ENCODE data around the gene CDHR3.
"Not testable (repeated sequence)": the region's sequence is repeated elsewhere in the genome, so short reads cannot be mapped to it uniquely, and the experiment has no call there.

The CDHR3 gene, protein sequence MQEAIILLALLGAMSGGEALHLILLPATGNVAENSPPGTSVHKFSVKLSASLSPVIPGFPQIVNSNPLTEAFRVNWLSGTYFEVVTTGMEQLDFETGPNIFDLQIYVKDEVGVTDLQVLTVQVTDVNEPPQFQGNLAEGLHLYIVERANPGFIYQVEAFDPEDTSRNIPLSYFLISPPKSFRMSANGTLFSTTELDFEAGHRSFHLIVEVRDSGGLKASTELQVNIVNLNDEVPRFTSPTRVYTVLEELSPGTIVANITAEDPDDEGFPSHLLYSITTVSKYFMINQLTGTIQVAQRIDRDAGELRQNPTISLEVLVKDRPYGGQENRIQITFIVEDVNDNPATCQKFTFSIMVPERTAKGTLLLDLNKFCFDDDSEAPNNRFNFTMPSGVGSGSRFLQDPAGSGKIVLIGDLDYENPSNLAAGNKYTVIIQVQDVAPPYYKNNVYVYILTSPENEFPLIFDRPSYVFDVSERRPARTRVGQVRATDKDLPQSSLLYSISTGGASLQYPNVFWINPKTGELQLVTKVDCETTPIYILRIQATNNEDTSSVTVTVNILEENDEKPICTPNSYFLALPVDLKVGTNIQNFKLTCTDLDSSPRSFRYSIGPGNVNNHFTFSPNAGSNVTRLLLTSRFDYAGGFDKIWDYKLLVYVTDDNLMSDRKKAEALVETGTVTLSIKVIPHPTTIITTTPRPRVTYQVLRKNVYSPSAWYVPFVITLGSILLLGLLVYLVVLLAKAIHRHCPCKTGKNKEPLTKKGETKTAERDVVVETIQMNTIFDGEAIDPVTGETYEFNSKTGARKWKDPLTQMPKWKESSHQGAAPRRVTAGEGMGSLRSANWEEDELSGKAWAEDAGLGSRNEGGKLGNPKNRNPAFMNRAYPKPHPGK

DNA sequence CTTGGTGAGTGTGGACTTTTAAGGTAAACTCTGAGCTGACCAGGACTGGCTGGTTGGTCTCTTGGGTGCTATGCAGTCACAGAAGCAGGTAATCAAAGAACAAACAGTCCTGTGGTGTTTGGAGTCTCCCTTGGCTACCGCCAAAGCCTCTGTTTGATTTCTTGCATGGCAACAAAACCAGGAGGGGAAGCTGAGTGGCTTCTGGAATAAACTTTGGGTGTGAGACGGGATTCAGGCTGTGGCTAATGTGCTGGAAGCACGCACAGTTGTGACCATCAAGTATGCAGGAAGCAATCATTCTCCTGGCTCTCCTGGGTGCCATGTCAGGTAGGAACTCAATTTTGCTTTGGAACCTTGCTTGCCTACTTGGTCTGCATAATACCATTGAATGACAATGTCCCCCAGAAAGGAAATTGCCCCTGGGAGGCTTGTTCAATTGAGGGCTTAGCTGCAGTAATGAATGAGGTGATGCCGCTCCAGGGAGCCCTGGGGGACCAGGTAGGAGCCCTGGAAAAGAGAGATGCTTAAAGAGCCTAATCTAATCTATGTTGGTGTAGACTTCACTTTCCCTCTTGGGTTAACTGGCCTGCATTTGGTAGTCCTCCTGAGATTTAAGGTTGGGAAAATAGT lies at the start of gene CDHR3:
TSS of gene CDHR3 (plus strand) at position 227 of the 630 bp plus-strand sequence. CDS start at position 282, 55 bp downstream.
- no peak for DNase-seq

DNA sequence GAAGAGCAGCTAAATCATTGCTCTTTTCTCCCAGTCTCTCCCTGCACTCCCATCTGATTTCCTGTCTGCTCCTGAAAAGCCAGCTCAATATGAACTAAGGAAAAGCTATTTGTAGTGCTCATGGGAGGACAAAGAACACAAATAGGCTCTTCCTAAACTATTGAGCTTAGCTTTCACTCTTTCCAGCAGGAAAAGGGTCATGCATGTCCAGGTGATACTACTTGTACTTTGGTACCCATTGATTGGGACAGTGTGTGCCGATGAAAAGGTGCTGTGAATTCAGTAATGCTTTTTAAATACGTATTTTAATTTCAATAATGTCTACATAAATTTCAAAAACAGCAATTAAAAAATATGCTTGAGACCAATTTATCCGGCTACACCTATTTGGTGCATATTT lies 49.1 kb upstream of the CDHR3 start:
- DNase-seq, result no peak

DNA sequence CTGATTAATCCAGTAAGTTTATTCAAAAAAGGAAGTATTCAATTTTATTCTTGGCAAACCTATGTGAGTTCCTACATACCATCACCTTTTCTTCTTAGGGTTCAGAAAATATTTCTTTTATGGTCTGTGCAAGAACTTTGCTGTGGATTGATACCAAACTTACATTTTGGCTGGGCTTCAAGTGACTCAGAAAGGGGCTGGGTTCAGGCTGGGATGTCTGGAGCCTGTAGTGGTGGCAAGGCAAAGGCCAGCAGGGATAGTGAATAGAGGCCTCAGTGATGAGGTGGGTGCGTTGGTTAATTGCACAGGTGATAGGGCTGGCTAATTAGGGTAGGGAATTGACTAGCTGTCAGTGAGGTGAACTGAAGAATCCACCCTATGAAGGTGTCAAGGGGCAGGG lies 46.5 kb upstream of the CDHR3 start:
- DNase-seq, result no peak

DNA sequence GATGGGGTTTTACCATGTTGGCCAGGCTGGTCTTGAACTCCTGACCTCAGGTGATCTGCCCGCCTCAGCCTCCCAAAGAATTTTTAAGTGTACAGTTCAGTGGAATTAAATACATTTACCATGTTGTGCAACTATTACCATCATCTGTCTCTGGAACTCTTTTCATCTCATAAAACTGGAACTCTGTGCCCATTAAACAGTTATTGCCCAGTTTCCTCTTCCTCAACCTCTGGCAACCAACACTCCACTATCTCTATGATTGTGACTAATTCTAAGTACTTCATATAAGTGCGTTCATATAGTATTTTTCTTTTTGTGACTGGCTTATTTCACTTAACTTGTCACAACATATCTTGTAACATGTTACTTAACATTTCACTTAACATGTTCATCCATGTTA lies 45.4 kb upstream of the CDHR3 start:
- no peak for DNase-seq

DNA sequence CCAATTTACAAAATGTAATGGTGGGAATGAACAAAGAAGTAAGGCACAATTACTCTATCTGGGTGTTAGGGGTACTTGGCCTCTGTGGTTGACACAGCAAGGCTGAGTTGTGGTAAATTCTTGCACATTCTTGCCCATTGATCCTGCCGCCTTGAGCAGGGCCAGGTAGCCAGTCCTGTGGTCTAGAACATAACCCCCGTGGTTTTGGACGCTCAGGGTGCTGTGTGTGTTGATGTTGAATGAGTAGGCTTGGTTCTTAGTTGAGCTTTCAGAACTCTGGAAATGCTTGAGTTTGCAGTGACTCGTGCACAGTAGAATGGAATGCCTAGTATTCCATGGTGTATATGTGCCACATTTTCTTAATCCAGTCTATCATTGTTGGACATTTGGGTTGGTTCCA lies 42.3 kb upstream of the CDHR3 start:
- DNase-seq, result no peak

DNA sequence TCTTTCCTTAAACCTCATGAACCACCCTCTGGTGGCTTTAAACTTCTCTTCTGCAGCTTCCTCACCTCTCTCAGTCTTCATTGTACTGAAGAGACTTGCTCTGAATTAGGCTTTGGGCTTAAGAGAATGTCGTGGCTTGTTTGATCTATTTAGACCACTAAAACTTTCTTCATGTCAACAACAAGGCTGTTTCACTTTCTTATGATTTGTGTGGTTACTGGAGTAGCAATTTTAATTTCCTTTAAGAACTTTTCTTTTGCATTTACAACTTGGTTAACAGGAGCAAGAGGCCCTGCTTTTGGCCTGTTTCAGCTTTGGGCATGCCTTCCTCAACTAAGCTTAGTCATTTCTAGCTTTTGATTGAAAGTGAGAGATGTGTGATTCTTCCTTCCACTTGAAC lies 38.1 kb upstream of the CDHR3 start:
- peak; percentile 21 for DNase-seq

DNA sequence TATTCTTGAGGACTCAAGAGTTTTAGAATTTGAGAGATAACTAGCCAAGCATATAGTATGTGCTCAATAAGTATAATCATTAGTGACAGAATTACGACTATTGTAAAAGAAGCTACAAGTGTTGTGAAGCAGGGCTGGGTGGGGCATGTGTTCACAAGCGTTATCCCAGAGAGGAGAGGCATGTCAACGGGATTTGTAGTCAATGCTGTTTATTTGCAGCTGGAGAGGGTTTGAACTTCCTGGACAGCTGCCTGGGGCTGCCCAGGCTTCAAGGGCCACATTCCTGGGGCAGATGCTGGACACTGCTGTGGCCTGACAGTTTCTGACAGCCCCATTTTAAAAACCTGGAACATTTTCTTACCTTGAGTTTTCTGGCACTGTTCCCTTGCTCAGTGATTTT lies 36.9 kb upstream of the CDHR3 start:
- DNase-seq, result no peak

DNA sequence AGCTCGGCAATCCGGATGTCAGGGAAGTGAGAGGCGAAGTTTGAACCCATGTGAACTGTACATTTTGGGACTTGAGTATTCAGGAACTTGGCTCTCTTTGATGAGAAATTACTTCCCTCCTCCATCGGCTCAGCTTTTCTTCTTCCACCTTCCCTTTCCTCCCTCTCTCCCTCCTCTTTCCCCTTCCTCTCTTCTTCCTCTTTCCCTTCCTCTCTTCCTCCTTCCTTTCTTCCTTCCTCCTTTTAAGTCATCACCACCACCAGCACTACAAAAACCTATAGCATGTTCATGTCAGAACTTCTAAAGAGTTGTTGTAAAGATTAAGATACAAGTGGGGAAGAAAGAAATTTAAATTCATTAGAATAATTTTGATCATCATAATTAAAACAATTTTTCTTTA lies 31.9 kb upstream of the CDHR3 start:
- DNase-seq, result no peak

DNA sequence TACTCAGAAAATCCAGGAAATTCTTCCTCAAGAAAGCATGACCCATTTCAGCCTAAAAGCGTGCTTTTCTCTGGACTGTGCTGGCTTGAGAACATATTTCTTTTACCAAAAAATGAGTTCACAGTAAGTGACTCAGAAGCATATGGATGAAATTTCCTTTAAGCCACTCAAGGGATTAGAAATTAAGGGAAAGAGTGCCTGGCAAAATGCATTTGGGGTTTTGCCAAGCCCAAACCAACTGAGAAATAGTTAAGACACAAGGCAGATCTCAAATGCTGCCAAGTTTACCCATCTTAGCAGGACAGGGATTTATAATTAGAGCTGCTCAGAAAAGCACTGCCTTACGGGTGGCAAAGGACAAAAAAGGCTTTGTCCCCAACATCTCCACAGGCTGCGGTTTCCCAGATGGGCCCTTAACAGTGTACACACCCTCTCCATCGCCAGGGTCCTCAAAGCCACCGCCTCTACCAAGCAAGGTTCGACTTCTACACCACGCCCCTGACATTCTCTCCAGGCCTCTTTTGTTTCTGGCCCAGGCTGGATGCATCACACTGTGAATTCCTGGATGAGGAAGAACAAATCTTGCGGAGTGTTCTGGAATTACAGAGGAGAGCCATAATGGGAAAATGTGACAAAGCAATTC lies 30.1 kb upstream of the CDHR3 start:
- no peak for DNase-seq

DNA sequence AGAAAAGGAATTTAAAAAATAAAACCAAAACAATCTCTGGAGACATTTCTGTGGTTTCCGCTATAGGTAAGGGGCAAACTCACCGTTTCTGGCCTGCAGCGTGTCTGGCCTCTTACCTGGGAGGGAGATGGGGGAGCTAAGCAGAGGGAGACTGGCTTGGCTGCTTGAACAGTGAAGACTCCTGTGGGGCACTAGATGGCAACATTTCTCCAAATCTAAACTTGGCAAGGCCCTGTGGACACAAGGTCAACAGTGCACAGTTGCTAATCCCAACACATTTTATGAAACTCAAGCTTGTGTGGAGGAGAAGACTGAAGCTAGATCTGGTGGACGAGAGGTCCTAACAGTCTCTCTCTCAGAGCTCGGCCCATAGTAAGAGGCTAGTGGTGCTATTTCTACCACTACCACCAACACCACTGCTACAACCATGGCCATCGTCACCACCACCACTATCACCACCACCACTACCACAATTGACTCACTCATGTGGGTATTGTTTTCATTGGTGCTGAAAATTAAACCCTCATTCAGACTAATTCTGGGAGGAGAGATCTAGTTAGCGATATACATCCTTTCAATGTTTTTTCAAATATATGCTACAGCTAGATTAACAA lies 28.4 kb upstream of the CDHR3 start:
- no peak for DNase-seq

DNA sequence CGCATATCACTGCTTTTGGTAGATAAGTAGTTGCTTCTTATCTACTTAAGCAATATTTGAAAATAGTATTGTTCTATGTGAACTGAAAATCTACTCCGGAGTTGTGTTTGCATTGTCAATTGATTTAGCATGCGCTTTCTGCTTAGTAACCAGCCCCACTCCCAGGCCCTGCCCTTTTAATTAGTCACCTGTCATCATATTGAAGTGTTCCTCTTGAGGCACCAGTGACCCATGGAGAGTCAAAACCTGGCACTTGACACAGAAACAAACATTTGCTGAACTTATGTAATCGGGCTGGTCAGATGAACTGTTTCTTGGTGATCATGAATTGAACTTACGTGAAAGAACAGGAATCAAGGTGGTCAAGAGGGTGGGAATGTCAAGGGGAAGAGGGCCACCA lies 27.8 kb upstream of the CDHR3 start:
- DNase-seq, result no peak

DNA sequence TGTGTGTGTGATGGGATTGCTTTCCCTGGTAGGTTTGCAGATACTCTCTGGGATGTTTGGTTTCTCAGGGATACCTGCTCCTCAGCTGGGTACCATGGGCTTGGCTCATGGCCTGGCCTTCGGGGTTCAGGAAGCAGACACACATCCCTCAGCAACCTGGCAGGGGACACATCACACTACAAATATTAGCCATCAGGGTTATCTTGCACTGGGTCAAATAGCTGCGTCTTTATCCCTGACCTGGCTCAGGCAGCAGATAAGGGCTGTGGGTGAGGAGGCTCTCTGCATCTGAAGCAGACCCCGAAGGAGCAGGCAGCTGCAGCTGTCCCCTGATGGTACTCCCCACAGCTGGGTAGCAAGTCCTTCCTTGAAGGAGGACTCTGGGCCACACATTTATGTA lies 25.7 kb upstream of the CDHR3 start:
- DNase-seq, result no peak

DNA sequence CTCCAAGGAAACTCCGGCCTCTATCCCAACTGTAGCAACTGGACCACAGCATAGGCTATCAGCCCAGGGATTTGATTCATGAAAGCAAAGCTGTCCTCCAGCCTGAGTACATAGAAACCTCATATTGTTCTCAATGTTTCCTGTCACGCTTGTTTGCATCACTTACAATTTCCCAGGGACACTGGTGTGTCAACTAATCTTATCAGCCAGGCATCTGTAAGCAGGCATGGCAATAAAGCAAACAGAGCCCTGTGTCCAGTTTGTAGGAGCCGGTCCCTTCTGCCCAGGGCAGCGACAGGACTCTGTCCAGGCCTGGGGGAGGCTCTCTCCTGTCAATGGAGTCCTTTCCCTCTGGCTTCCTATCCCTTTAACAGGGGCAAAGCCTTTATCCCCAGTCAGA lies 23.0 kb upstream of the CDHR3 start:
- DNase-seq, result no peak

DNA sequence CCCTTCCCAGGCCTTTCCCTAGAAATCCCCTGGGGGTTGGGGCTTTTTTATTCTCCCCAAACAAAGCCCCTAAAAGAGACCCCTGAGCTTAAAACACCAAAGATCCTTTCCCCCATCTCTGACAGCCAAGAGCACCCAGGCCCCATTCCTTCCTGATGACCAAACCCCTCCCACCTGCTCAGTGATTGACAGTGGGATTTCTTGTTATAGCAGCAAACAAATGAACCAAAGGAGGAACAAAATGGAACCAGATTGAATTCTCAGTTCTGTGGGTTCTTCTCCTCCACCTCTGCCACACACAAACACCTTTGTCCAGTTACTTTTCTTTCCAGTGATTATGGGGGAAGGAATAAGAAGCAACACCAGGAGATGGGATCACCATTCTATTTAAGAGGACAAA lies 21.5 kb upstream of the CDHR3 start:
- DNase-seq, result no peak

DNA sequence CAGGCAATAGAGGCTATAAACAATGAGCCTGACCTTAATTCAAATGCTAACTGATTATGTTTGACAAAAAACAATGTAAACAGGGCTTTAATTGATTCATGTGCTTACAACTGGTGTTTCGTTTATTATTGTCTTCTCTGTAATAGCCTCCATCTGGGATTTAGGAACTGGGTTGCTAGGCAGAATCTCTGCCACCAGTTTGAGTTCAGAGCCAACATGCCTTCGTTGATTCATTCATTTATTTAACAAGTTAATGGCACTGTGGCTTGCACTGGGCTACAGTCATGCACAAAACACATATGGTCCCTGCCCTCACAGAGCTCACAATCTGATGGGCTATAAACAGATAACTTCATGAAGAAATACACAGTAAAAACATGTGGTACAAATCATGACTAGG lies 19.6 kb upstream of the CDHR3 start:
- no peak for DNase-seq

DNA sequence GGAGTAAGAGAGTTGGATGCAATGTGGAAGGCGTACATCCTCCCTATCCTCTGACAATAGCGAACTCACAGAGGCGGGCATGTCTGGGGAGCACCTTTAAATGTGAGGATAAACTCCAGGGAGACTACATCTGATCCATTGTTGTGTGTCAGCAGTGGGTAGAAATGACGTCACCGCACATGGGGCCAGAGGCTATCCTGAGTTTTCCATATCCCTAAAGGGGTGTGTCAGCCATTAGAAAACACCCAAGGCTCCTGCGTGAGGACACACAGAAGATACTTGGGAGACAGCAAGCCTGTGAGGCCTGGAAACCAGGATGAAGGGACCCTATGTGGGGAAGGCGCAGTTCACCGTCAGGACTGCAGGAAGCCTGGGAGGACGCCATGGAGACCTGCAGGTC lies 17.2 kb upstream of the CDHR3 start:
- DNase-seq, result no peak

DNA sequence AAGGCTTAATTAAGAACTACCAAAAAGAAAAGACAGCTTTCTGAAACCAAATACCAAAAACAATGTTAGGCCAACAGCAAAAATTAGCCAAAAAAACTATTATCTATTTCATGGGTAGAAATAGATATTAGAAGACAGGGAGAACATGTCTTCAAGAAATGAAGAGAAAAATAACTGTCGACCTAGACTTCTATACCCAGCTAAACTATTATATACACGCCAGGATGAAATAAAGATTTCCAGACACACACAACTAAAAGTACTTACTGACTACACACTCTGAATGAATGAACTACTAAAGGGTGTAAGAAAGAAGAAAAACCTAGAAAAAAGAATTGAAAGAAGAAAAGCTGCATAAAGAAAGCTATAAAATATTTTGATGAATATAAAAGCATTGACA lies 11.5 kb upstream of the CDHR3 start:
- DNase-seq, result no peak

DNA sequence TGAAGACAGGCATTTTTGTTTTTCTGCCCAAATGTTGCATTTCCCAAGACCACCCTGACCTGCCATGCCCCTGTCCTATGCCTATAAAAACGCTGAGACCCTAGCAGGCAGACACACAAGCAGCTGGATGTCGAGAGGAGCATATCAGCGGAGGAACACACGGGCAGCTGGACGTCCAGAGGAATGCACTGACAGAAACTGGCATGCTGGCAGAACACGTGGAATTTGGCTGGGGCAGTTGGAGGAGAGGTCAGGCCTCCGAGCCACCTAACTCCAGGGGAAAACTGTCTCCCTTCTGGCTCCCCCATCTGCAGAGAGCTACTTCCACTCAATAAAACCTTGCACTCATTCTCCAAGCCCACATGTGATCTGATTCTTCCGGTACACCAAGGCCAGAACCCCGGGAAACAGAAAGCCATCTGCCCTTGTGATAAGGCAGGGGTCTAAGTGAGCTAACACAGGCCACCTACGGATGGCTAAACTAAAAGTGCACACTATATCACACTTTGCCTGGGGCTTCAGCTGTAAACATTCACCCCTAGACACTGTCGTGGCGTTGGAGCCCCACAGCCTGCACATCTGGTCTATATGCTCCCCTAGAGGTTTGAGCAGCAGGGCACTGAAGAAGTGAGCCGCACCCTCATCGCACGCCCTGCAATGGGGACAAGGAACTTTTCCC lies 10.0 kb upstream of the CDHR3 start:
- no peak for DNase-seq

DNA sequence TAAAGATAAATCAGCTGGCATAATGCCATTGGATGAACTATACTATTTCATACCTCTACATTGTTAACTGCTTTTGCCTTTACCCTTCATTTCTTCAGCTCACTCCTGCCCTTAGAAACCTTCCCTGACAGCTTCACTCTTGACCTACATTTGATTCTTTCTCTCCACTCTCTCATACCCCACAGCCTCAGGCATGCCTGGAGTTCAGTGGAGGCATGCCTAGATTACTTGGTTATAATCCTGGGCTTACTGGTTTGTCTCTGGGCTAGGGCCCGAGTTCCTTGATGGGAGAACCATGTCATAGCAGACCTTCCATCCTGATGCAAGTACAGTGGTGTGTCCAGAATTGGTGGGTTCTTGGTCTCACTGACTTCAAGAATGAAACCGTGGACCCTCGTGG lies 8.4 kb upstream of the CDHR3 start:
- DNase-seq, result no peak

DNA sequence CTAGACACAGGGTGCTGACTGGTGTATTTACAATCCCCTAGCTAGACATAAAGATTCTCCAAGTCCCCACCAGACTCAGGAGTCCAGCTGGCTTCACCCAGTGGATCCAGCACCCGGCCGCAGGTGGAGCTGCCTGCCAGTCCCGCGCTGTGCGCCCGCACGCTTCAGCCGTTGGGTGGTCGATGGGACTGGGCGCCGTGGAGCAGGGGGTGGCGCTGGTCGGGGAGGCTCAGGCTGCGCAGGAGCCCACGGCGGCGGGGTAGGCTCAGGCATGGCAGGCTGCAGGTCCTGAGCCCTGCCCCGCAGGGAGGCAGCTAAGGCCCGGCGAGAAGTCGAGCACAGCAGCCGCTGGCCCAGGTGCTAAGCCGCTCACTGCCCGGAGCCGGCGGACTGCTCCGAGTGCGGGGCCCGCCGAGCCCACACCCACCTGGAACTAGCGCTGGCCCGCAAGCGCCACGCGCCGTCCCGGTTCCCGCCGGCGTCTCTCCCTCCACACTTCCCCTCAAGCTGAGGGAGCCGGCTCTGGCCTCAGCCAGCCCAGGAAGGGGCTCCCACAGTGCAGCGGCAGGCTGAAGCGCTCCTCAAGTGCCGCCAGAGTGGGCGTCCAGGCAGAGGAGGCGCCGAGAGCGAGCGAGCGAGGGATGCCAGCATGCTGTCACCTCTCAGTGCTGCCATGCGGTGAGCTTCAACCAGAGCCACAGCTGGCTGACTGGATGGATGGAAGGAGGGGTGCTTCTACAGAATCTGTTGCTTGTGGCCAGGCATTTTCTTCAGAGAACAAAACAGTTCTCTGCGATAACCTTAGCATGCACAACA lies 7.2 kb upstream of the CDHR3 start:
- DNase-seq, result not testable (repeated sequence)

DNA sequence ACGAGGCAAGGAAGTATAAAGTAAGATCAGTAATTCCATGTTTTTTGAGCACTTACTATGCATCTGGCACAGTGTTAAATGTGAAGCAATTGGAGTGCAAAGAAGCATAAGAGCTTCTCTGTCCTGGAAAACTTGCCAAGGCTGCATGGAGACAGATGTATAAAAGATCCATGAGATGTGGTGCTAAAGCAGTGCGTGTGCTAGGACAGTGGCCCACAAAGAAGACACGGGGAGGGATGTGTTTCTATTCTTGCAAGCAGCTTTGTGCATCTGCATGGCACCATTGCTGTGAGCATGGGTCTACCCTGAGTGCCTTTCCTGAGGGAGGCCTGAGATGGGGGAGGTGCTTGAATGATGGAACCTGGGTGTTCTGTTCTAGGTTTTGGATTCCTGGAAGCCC lies 5.1 kb upstream of the CDHR3 start:
- DNase-seq, result no peak

Data from activated naive CD4-positive, alpha-beta T cell treated with anti-CD3 and anti-CD28 coated beads, Interleukin-2, amount 50 U/mL, for 16 hours (primary cell).